GM19351 (cell line): ENCODE measurements around the gene EML2.
"Not testable (repeated sequence)": the region's sequence is repeated elsewhere in the genome, so short reads cannot be mapped to it uniquely, and the experiment has no call there.

Experiments used
- ATAC-seq: cut with Tn5 transposase; IDR thresholded peaks from one replicate; pipeline ENCODE4 v1.9.1; 2021; ENCODE audit warnings: mild to moderate bottlenecking, moderate library complexity; ENCODE audit not compliant: unreplicated experiment

EML2 gene

DNA sequence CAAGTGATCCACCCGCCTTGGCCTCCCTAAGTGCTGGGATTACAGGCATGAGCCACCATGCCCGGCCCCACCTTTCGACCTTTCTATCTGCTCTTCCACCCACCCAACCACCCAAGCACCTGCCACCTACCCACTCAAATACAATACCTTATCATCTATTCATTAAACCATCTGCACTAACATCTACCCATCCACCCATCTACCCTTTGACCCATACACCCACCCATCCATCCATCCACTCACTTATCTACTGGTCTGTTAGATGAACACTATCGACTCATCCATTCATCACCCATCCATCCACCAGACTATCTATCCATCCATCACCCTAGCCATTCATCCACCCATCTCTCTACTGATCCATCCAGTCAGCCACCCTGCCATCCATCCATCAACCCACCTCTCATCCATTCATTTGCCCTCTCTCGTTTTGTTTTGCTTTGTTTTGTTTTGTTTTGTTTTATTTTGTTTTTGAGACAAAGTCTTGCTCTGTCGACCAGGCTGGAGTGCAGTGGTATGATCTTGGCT is 17.2 kb downstream of the EML2 start:
- ATAC-seq = no peak

DNA sequence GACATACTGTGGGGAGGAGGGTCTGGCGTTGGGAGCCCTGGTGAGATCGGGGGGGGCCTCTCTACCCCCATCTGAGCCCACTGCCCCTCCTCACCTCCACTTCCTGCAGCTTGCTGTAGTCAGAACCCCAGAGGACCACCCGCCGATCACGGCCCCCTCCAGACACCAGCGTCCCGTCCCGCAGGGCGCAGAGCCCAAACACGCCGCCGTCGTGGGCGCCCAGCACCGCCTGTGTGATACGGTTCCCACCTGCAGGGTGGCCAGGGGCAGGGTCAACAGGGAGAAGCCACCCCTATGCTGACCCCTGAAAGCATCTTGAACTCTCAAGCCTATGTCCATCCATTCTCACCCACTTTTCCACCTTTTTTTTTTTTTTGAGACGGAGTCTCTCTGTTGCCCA is 17.8 kb downstream of the EML2 start:
- ATAC-seq = no peak

- no peak for ATAC-seq
Measured at GRCh38 chr19:45616704-45617017, 22.5 kb downstream of the EML2 start.

GRCh38 chr19:45615795-45616703 is 23.1 kb downstream of the EML2 start:
- peak; percentile 67 for ATAC-seq

DNA sequence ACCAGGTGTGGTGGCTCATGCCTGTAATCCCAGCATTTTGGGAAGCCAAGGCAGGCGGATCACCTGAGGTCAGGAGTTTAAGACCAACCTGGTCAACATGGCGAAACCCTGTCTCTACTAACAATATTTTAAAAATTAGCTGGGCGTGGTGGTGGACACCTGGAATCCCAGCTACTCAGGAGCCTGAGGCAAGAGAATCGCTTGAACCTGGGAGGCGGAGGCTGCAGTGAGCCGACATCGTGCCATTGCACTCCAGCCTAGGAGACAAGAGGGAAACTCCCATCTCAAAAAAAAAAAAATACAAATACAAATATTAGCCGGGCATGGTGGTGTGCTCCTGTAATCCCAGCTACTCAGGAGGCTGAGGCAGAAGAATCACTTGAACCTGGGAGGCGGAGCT is 24.1 kb downstream of the EML2 start:
- not testable (repeated sequence) for ATAC-seq

GRCh38 chr19:45613926-45614725 is 25.1 kb downstream of the EML2 start:
- no peak for ATAC-seq

- ATAC-seq = no peak
Measured at GRCh38 chr19:45608948-45609347, 30.2 kb downstream of the EML2 start.

GRCh38 chr19:45607071-45608029 is 31.8 kb downstream of the EML2 start:
- no peak for ATAC-seq

DNA sequence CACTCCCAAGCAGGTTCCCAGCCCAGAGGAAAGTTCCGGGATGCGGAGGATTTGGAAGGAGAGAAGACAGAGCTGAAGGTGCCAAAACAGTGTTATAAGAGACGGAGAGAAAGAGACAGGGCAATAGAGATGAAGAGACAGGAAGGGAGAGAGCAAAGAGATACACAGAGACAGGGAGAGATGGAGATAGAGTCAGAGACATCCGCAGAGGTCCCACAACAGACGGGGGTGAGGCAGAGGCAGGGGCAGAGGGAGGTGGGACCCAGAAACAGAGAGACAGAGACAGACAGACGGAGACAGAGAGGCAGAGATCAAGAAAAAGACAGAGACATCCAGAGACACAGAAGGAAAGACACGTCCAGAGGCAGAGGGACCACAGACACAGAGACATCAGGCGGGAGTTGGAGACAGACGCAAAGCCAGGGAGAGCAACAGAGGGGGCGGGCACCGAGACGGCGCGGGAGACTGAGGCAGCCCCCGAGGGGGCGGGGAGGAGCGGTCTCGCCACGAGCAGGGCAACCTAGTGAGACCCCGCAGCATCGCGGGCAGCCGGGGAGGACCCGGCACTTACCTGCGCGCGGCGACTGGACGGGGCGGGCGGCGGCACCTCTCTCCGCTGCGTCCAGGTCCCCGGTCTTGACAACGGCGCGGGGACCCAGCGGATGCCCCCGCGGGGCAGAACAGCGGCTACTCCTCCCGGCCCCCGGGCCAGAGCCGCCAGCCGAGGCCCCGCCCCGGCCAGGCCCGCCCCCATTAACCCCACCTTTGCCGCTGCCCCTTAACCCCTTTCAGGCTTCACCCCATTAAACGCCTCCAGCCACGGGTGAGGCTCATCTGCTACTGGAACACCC is 37.4 kb downstream of the EML2 start, which contains the start of gene GPR4:
Gene GPR4 (minus strand): TSS at position 689 of the 851 bp plus-strand sequence. CDS start 10,346 bp downstream, outside the sequence.
- ATAC-seq = no peak

DNA sequence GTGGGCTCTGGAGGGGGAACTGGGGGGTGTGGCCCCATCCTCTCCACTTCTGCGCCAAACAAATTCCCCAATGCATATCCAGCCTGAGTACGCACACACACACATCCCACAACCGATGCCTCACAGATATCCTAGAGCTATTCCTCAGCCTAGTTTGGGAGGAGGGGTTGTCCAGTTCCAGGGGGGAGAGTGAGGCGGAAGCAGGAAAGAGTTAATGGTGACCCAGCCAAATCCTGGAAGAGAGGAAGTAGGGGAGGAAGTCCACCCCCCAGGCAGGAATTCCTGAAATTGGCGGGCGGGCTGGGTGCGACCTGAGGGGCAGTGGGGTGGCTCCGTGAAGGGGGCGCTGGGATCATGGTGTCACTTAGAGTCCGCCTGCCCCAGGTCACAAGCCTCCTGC is 38.1 kb downstream of the EML2 start:
- no peak for ATAC-seq

GRCh38 chr19:45600340-45600885 is 38.8 kb downstream of the EML2 start:
- ATAC-seq = no peak

DNA sequence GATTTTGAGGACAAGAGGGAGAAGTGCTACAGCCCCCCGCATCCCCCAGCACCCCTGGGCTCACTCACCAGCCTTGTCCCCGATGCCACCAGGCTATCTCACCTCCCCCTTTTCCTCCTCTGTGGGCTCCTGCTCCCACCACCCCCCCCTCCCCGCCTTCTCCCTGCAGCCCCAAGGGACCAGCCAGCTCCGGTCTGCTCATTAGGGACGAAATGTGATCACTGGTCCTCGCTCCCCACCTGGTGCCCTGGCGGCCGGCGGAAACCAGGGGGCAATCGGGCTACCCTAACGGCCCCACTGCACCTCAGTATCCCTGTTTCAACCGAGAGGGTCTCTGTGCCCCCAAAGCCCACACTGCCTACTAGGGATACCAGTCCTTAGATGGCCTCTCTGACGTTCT is 39.9 kb downstream of the EML2 start:
- ATAC-seq = no peak

DNA sequence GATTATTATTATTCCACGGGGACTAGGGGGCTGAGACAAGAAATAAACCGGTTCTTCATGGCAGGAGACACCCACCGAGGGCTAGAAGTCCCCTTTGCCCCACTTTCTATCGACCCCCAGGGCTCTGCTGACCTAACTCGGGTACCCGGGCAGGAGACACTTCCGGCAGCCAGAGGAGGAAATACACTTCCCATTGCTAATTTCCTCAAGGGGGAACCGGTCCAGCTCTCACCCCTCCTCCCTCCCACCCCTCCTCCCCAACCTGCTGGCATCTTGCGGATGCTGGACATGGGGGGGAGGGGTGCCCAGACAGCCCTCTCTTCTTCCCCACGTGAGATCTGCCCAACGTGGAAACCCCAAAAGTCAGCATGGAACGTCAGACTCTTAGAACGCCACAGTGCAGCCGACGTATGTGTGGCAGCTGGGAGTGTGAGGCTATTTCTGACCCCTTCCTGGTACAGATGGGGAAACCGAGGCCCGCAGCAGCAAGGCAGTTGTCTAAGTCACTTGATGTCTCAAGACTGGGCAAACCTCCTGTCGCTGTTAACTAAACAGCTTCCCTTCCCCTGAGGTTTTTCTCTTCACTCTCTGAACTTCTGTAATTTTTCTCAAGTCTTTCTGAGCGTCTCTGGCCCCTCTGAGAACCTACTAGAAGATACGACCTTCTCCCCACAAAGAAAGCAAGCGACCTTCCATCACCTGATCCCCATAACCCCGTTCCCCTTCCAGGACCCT is 40.8 kb downstream of the EML2 start:
- ATAC-seq = no peak

- ATAC-seq = no peak
Measured at GRCh38 chr19:45597425-45598111, 41.6 kb downstream of the EML2 start.

DNA sequence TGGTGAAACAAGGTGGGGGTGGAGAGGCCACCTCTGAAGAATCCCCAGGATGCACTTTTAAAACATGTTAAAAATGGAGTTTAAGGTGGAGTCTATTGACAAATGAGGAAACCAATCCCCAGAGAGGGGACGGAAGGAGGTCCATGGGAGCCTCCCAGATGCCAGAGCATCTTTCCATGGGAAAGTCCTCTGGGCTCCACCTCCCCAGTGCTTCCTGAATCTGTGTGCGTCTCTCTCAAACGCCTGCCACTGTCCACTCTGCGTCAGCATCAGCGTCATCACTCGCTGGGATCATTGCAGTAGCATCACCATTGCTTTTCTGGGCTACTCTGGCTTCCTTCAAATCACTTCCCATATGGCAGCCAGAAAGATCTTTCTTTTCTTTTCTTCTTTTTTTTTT is 43.4 kb downstream of the EML2 start:
- no peak for ATAC-seq

- ATAC-seq = no peak
Measured at GRCh38 chr19:45593520-45593919, 45.7 kb downstream of the EML2 start.

DNA sequence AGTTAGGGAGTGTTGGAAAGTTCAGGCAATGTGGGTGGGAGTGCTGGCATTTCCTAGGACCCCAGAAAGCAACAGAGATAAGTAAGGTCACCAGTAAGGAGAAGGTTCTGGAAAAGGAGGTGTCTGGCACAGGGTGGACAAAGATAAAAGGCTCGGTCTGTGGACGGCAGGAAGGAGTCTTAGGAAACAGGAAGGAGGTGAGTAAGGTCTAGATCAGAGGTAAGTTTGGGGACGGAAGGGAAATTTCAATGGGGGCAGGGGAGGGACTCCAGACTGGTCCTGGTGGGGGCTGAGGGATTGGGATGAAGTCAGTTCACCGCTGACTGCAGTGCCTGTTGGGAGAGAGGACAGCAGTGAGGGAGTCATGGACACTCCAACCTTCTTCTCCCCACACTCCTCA is 46.8 kb downstream of the EML2 start:
- ATAC-seq = no peak

DNA sequence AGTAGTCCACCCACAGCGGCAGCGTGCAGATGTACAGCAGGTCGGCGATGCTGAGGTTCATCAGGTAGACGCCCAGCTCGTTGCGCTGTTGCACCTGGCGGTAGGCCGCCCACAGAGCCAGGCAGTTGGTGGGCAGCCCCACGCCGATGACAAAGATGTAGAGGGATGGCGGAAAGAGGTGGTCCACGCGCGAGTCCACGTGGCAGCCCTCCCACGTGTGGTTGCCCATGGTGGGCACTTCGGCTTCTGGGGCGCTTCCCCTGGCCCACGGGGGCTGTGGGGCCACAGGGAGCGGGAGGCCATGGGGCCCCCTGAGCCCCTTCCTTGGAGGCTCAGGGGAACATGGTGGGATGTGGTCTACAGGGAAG is 47.6 kb downstream of the EML2 start:
- ATAC-seq = no peak
